Kidney (tissue), 14 donors: Measurements from ENCODE around the gene DOK7. TPM values are rescaled to one million over a fixed set of nuclear protein-coding genes. Genes with fewer than 3 reads are reported as not detected.
A peak's percentile ranks its signal among the peaks of the same experiment; 100 is the strongest.

Experiments
- DNase-seq, 5 donors: peaks; one replicate each; pipeline ENCODE4 v3.0.0-alpha.2; 2013 to 2020
- FAIRE-seq: peaks from 2 replicates; lab custom pipeline; 2012; peaks lifted over from hg19 to GRCh38; lab: Jason Lieb, UNC
- H3K27ac ChIP-seq, 2 donors: one replicate each; pipeline ENCODE4 v1.7.0; 2013; ENCODE audit warnings: low read depth in 2 of 2, low read length in 2 of 2, inconsistent platforms in 1 of 2
- H3K27me3 ChIP-seq: one replicate; pipeline ENCODE4 v1.7.1; 2013; ENCODE audit warnings: low read length, inconsistent platforms; ENCODE audit not compliant: control insufficient read depth, insufficient read depth
- H3K36me3 ChIP-seq, 3 donors: one replicate each; pipeline versions ENCODE4 v1.7.0 to v1.7.1; 2013; ENCODE audit warnings: low read length in 3 of 3, control low read depth in 1 of 3, inconsistent platforms in 1 of 3; ENCODE audit not compliant: insufficient read depth in 3 of 3, control insufficient read depth in 2 of 3
- H3K4me1 ChIP-seq, 3 donors: one replicate each; pipeline versions ENCODE4 v1.7.0 to v1.7.1; 2013; ENCODE audit warnings: low read length in 3 of 3, inconsistent platforms in 1 of 3, low read depth in 1 of 3; ENCODE audit not compliant: control insufficient read depth in 2 of 3, insufficient read depth in 2 of 3
- H3K4me3 ChIP-seq, 3 donors: one replicate each; pipeline versions ENCODE4 v1.7.0 to v1.8.1; 2013; ENCODE audit warnings: low read length in 3 of 3, control low read depth in 1 of 3, inconsistent platforms in 1 of 3
- H3K9ac ChIP-seq, 3 donors: one replicate each; pipeline versions ENCODE4 v1.7.0 to v1.7.1; 2013; ENCODE audit warnings: low read length in 3 of 3, control low read depth in 1 of 3, inconsistent platforms in 1 of 3
- H3K9me3 ChIP-seq, 3 donors: one replicate each; pipeline versions ENCODE4 v1.7.0 to v1.7.1; 2013; ENCODE audit warnings: low read length in 3 of 3, control low read depth in 1 of 3, inconsistent platforms in 1 of 3; ENCODE audit not compliant: control insufficient read depth in 2 of 3, insufficient read depth in 1 of 3
- CTCF ChIP-seq: IDR thresholded peaks from 3 replicates; pipeline ENCODE4 v1.5.1; 2012; ENCODE audit warnings: mild to moderate bottlenecking, moderate library complexity, borderline replicate concordance; ENCODE audit not compliant: insufficient read depth; ENCODE audit errors: extremely low read depth
- intact Hi-C: fragments of 100-400 bp; cut with DNase I; formaldehyde crosslinking; loops from one replicate; pipeline ENCODE4 v1.11.1; 2022
- polyA plus RNA-seq: library from polyadenylated mRNA; stranded (reverse); fragments of 350-450 nt; fragmentation: Illumina TruSeq; extraction: RNeasy Lipid Tissue Mini Kit (QIAGEN cat#74804); gene quantifications from one replicate; pipeline ENCODE4 v1.2.3, GENCODE V29; 2014; ENCODE audit warnings: low read depth, low replicate concordance; ENCODE audit not compliant: insufficient read depth
- total RNA-seq: library from RNA; stranded (reverse); fragmentation: NEBNext Ultra II Directional; extraction: Animal tissue kit (Norgen Biotek cat#: 25700); gene quantifications from one replicate; pipeline ENCODE4 v1.2.1, GENCODE V29; 2021
- donor health status: control.
- donor health status: control.
- donor health status: control.
- donor health status: control.
- donor health status: control.
- donor health status: DM: yes; HTN: yes; CAD: no.
- donor health status: Normal renal cell carcinoma (clear cell type).

The DOK7 gene
- total and polyA plus RNA-seq, 2 donors from 2014 or later, result 1.2 to 7.0 TPM

DNA sequence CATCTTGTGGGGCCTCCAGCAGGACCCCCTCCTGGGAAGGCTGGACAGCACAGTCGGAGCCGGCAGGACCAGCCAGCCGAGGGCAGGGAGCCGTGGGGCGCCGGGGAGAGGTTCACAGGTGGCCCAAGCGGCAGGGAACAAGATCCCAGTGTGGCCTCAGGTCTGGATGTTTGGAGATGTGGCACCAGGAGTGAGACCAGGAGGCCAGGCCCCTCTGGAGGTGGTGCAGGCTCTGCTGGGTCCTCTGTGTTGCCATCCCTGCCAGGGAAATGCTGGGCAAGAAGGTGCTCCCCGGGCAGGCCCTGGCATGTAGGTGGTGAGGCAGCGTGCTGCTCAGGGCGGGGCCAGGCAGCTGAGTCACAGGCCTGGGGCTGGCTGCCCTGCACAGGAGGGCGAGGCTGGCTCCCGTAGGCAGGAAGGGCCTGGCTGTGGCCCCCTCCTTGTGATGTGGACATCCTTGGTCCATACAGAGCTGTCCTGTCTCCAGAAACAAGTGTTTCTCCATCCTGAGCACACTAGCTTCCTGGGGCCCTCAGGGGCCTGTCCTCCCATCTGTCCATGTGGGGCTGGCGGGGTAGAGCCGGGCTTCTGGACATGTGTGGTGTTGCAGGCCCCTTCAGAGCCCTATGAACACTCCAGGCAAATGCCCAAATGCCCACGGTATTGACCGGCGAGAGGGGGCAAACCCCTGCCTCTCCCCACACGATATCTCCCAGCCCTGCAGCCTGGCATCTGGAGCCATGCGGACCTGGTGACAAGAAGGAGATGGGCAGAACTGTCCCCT lies 26.1 kb upstream of the DOK7 start:
- FAIRE-seq, result no peak
- TF ChIP-seq CTCF, result no peak
- peaks cover 0 to 3% (median 0%) of the 10 kb centered on the region in 3 donors for H3K36me3 ChIP-seq
- DNase-seq, result peak in 1 of 5 donors; percentile 90
- intact Hi-C loops, result no loop called here
- no peaks in the 10 kb centered on the region for H3K27me3 ChIP-seq
- no peak overlapping the region for H3K27ac ChIP-seq
- no peaks in the 10 kb centered on the region for H3K9me3 ChIP-seq
- no peak overlapping the region for H3K9ac ChIP-seq
- no peak overlapping the region for H3K4me3 ChIP-seq
- H3K4me1 ChIP-seq, result peaks cover 0 to 2% (median 0%) of the 10 kb centered on the region in 3 donors

DNA sequence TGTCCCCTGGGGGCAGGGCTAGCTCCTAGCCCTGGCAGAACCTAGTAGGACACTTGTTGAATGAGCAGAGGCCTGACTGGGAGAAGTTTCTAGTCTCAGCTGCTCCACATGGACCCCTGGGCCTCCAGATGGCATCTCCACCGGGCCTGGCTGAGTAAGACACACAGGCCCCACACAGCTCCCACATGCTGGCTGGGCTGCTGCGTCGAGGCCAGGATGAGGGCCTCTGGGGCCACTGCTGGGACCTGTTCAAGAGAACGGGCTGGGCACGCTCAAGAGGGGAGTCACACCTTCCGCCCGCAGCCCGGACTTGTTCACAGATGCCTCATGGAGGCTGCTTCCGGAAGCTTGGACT lies 25.5 kb upstream of the DOK7 start:
- Histone ChIP-seq H3K9me3 (no peaks in the 10 kb centered on the region), H3K27me3 (no peaks in the 10 kb centered on the region), H3K27ac (no peak overlapping the region), H3K36me3 (peaks cover 0 to 3% (median 0%) of the 10 kb centered on the region in 3 donors), H3K4me3 (no peak overlapping the region), H3K4me1 (peaks cover 0 to 2% (median 0%) of the 10 kb centered on the region in 3 donors), H3K9ac (no peak overlapping the region)
- DNase-seq, result peak in 1 of 5 donors; percentile 76
- intact Hi-C loops, result no loop called here
- FAIRE-seq, result no peak
- no peak for TF ChIP-seq CTCF

DNA sequence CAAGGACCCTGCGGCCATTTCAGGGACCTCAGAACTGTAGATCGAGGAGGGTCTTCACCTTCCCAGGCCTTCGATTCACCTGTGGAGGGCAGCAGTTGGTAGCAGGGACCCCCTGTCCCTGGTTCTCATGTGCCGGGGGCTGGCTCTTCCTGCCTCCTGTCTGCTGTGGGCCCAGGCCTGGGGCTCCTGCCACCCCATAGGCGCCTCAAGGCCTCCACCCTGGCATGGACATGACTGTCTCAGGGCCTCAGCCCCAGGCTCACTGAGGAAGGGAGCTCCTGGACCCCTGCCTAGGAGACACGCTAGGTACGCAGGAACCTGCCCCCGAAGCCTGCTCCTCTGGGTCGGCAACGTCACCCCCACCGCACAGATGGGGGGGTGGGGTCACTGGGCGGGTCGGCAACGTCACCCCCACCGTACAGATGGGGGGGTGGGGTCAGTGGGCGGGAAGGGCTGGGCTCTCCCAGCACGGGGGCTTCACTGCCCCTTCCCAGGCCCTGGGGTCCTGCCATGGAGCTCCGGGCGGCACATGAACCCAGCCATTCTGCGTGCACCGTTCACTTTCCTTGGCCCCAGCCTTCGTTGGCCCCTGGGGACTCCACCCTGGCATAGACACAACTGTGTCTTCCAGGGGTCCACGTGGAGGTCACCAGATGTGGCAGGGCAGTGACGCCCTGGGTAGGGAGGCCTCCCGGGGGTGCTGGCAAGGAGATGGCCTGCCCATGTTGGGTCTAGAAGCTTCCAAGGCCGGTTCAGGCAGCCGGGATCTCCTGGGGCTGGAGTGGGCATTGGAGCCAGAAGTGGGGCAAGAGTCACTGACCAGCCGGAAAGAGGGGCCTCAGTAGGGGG lies 24.9 kb upstream of the DOK7 start:
- no peak overlapping the region for H3K27ac ChIP-seq
- no peak for TF ChIP-seq CTCF
- H3K9me3 ChIP-seq, result no peaks in the 10 kb centered on the region
- no peak for FAIRE-seq
- intact Hi-C loops, result no loop called here
- H3K27me3 ChIP-seq, result no peaks in the 10 kb centered on the region
- H3K36me3 ChIP-seq, result peaks cover 0 to 3% (median 0%) of the 10 kb centered on the region in 3 donors
- peak in 1 of 5 donors; percentile 76 for DNase-seq
- H3K9ac ChIP-seq, result no peak overlapping the region
- no peak overlapping the region for H3K4me3 ChIP-seq
- peaks cover 0 to 2% (median 0%) of the 10 kb centered on the region in 3 donors for H3K4me1 ChIP-seq
